ENCODE results near the gene FGF7. TPM values are rescaled to one million over a fixed set of nuclear protein-coding genes. Genes with fewer than 3 reads are reported as not detected.

Gene FGF7
- total and polyA plus RNA-seq, 9 of the 15 experiments (the other 6 are each of a cell fraction or from before 2014, with no cell fraction given), result not detected

DNA sequence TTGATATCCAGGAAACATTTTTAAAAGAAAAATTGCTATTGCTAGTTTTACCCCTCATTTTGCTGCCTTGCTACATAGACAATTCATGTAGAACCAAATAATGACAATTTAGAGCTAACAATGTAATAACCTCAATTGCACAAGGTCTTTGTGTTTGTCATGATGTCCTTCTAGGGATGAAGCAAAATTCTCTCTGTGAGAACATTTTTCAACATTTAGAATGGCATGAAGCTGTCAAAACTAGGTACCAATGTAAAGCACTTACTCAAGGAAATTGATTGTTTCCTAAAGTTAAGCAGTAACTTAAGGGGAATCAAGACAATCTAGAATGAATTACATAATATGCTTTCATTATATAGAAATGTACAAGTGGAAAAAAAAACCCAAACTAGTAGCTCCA, 7.9 kb upstream of the FGF7 start (continued):
- TF ChIP-seq, protein P1, sequence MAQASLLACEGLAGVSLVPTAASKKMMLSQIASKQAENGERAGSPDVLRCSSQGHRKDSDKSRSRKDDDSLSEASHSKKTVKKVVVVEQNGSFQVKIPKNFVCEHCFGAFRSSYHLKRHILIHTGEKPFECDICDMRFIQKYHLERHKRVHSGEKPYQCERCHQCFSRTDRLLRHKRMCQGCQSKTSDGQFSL (CRISPR knock-in tag; IDR thresholded peaks at IDR 0.05), result no peak
- TF ChIP-seq, protein P1 (tag; IDR thresholded peaks at IDR 0.05), result no peak
- TF ChIP-seq FOXJ3 (CRISPR knock-in tag; IDR thresholded peaks at IDR 0.05) (no peak), TOE1 (IDR thresholded peaks at IDR 0.05; ENCODE audit: borderline replicate concordance) (no peak), TOE1 (CRISPR knock-in tag; IDR thresholded peaks at IDR 0.05; ENCODE audit: borderline replicate concordance, low read depth) (no peak), ZNF174 (CRISPR knock-in tag; IDR thresholded peaks at IDR 0.05) (no peak), ZNF76 (CRISPR knock-in tag; IDR thresholded peaks at IDR 0.05; ENCODE audit: borderline replicate concordance) (no peak)

DNA sequence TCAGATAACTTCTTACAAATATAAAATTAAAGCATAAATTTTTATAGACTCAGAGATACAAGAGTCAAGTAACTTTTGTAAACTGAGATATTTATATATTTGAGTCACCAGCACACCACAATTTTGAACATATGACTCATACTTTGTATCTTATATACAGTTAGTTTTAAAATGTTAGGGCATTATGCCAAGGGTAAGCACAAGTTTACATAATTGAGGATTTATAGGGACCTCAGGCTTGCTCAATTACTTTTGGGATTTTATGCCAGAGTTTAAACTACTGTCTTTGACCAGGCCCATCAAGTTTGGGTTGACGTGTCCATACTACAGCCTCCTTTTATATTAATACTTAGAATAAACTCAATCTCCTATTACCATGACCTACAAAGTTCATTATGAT, 7.4 kb upstream of the FGF7 start:
- Histone ChIP-seq H4K20me1 (replicated peaks; ENCODE audit: control insufficient read depth, insufficient read depth, low read length) (no peaks in the 10 kb centered on the region), H3K27ac (ENCODE audit: extremely low read depth, low read depth, low read length) (no peak overlapping the region), H3K9me3 (replicated peaks; ENCODE audit: control insufficient read depth, insufficient read depth, low read depth, low read length) (no peaks in the 10 kb centered on the region), H2AFZ (ENCODE audit: low read depth, low read length) (no peak overlapping the region), H3K9ac (ENCODE audit: insufficient read depth in 1 of 2, low read depth in 2 of 2, low read length in 2 of 2) (no peak overlapping the region), H3K4me1 (replicated peaks in 1 of 2; ENCODE audit: control insufficient read depth in 2 of 2, insufficient read depth in 2 of 2, low read length in 2 of 2) (no peaks in the 10 kb centered on the region), H3K9me1 (ENCODE audit: control insufficient read depth, insufficient read depth, low read length) (no peaks in the 10 kb centered on the region), H3K36me3 (ENCODE audit: control insufficient read depth, insufficient read depth, low read length) (no peaks in the 10 kb centered on the region), H3K4me3 (no peak overlapping the region), H3K27me3 (ENCODE audit: control insufficient read depth in 2 of 2, insufficient read depth in 2 of 2, low read length in 2 of 2) (no peaks in the 10 kb centered on the region), H3K79me2 (ENCODE audit: control insufficient read depth, insufficient read depth, low read length) (no peaks in the 10 kb centered on the region), H3K4me2 (ENCODE audit: insufficient read depth, low read length) (no peak overlapping the region)
- intact Hi-C loops (cut with micrococcal nuclease) (no loop called here), in situ Hi-C loops (cut with MboI) (no loop called here)
- ATAC-seq, result no peak
- DNase-seq (ENCODE audit: extremely low read depth in 1 of 4, low spot score in 3 of 4), result no peak
- no TSS peak for BruUV-seq (replicated peaks)
- ChIA-PET CTCF (ENCODE audit: low intra/inter-chr PET ratio) (no interaction called here), POLR2A (no interaction called here)
- FAIRE-seq, result no peak
- WGBS (ENCODE audit: insufficient coverage, low coverage, missing lambda C conversion rate), result 5% methylated on average over 1 of the region's 1 CpG
- no peak for TF ChIP-seq PURB (CRISPR knock-in tag; IDR thresholded peaks at IDR 0.05; ENCODE audit: low read depth)
- TF ChIP-seq RBM22 (IDR thresholded peaks at IDR 0.05; ENCODE audit: low read depth, low read length, poor library complexity, severe bottlenecking), result no peak
- no peak for TF ChIP-seq TCF3 (CRISPR knock-in tag; IDR thresholded peaks at IDR 0.05)
- TF ChIP-seq, protein P2, sequence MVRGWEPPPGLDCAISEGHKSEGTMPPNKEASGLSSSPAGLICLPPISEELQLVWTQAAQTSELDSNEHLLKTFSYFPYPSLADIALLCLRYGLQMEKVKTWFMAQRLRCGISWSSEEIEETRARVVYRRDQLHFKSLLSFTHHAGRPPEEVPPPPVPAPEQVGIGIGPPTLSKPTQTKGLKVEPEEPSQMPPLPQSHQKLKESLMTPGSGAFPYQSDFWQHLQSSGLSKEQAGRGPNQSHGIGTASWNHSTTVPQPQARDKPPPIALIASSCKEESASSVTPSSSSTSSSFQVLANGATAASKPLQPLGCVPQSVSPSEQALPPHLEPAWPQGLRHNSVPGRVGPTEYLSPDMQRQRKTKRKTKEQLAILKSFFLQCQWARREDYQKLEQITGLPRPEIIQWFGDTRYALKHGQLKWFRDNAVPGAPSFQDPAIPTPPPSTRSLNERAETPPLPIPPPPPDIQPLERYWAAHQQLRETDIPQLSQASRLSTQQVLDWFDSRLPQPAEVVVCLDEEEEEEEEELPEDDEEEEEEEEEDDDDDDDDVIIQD (CRISPR knock-in tag; IDR thresholded peaks at IDR 0.05), result no peak
- TF ChIP-seq, protein P3, sequence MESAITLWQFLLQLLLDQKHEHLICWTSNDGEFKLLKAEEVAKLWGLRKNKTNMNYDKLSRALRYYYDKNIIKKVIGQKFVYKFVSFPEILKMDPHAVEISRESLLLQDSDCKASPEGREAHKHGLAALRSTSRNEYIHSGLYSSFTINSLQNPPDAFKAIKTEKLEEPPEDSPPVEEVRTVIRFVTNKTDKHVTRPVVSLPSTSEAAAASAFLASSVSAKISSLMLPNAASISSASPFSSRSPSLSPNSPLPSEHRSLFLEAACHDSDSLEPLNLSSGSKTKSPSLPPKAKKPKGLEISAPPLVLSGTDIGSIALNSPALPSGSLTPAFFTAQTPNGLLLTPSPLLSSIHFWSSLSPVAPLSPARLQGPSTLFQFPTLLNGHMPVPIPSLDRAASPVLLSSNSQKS (CRISPR knock-in tag; IDR thresholded peaks at IDR 0.05), result no peak
- TF ChIP-seq LEF1 (IDR thresholded peaks at IDR 0.05), result no peak
- TF ChIP-seq, protein P4, sequence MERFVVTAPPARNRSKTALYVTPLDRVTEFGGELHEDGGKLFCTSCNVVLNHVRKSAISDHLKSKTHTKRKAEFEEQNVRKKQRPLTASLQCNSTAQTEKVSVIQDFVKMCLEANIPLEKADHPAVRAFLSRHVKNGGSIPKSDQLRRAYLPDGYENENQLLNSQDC (CRISPR knock-in tag; IDR thresholded peaks at IDR 0.05), result no peak
- TF ChIP-seq, protein P5, sequence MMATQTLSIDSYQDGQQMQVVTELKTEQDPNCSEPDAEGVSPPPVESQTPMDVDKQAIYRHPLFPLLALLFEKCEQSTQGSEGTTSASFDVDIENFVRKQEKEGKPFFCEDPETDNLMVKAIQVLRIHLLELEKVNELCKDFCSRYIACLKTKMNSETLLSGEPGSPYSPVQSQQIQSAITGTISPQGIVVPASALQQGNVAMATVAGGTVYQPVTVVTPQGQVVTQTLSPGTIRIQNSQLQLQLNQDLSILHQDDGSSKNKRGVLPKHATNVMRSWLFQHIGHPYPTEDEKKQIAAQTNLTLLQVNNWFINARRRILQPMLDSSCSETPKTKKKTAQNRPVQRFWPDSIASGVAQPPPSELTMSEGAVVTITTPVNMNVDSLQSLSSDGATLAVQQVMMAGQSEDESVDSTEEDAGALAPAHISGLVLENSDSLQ (IDR thresholded peaks at IDR 0.05), result no peak
- TF ChIP-seq, protein P6, sequence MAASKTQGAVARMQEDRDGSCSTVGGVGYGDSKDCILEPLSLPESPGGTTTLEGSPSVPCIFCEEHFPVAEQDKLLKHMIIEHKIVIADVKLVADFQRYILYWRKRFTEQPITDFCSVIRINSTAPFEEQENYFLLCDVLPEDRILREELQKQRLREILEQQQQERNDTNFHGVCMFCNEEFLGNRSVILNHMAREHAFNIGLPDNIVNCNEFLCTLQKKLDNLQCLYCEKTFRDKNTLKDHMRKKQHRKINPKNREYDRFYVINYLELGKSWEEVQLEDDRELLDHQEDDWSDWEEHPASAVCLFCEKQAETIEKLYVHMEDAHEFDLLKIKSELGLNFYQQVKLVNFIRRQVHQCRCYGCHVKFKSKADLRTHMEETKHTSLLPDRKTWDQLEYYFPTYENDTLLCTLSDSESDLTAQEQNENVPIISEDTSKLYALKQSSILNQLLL (CRISPR knock-in tag; IDR thresholded peaks at IDR 0.05; ENCODE audit: borderline replicate concordance), result no peak
- no peak for TF ChIP-seq CREM (IDR thresholded peaks at IDR 0.05; ENCODE audit: low read depth)
